Thoracic aorta (tissue), 2 donors: ENCODE measurements around the gene LDLRAD4. TPM values are rescaled to one million over a fixed set of nuclear protein-coding genes. Genes with fewer than 3 reads are reported as not detected.
A peak's percentile ranks its signal among the peaks of the same experiment; 100 is the strongest.

Experiments used
- ATAC-seq: fragments of 150-250 bp; one replicate; pipeline ENCODE4 v1.8.0; 2017; ENCODE audit warnings: low read depth; ENCODE audit not compliant: insufficient number of reproducible peaks, low FRiP score
- DNase-seq: peaks from one replicate; pipeline ENCODE4 v3.0.0-alpha.2; 2020; ENCODE audit warnings: low spot score
- H3K27ac ChIP-seq, 2 donors: fragments of 200-600 bp; sonication (generic); 1 replicate in 1 of 2; 2 replicates in 1 of 2; pipeline ENCODE4 v1.5.1; 2016; ENCODE audit warnings: mild to moderate bottlenecking in 2 of 2, moderate library complexity in 2 of 2
- H3K27me3 ChIP-seq: fragments of 200-600 bp; sonication (generic); replicated peaks from 2 replicates; pipeline ENCODE4 v1.6.0; 2016; ENCODE audit warnings: mild to moderate bottlenecking; ENCODE audit not compliant: insufficient read depth
- H3K36me3 ChIP-seq: fragments of 200-600 bp; sonication (generic); one replicate; pipeline ENCODE4 v1.5.1; 2016
- H3K4me1 ChIP-seq, 2 donors: fragments of 200-600 bp; sonication (generic); 1 replicate in 1 of 2; 2 replicates in 1 of 2; pipeline versions ENCODE4 v1.5.1 to v1.6.0; 2016; ENCODE audit warnings: low read depth in 2 of 2, mild to moderate bottlenecking in 1 of 2; ENCODE audit not compliant: control insufficient read depth in 1 of 2
- H3K4me3 ChIP-seq: fragments of 200-600 bp; sonication (generic); 2 replicates; pipeline ENCODE4 v1.5.1; 2016; ENCODE audit warnings: mild to moderate bottlenecking
- H3K9me3 ChIP-seq: fragments of 200-600 bp; sonication (generic); 2 replicates; pipeline ENCODE4 v1.5.1; 2016
- total RNA-seq, 2 donors: library from RNA; depleted of rRNA; stranded (reverse); fragments of >200 nt; gene quantifications; one replicate each; pipeline versions ENCODE4 v1.1.0 to v1.2.3, GENCODE V29; 2016
- TF ChIP-seq, protein P1 (sequence below): fragments of 200-600 bp; sonication (generic); IDR thresholded peaks from one replicate; pipeline ENCODE4 v1.5.1; 2019; ENCODE audit warnings: antibody characterized with exemption

The LDLRAD4 gene
- total RNA-seq, 2 donors from 2014 or later = 98.4 to 135 TPM

GRCh38 chr18:13235421-13235831 is 16.9 kb downstream of the LDLRAD4 start:
- no peaks in the 10 kb centered on the region for H3K27me3 ChIP-seq
- H3K4me3 ChIP-seq = peak overlapping the region; percentile 10
- H3K36me3 ChIP-seq = no peaks in the 10 kb centered on the region
- DNase-seq (no peak), ATAC-seq (peak; percentile 34)
- TF ChIP-seq, protein P1, sequence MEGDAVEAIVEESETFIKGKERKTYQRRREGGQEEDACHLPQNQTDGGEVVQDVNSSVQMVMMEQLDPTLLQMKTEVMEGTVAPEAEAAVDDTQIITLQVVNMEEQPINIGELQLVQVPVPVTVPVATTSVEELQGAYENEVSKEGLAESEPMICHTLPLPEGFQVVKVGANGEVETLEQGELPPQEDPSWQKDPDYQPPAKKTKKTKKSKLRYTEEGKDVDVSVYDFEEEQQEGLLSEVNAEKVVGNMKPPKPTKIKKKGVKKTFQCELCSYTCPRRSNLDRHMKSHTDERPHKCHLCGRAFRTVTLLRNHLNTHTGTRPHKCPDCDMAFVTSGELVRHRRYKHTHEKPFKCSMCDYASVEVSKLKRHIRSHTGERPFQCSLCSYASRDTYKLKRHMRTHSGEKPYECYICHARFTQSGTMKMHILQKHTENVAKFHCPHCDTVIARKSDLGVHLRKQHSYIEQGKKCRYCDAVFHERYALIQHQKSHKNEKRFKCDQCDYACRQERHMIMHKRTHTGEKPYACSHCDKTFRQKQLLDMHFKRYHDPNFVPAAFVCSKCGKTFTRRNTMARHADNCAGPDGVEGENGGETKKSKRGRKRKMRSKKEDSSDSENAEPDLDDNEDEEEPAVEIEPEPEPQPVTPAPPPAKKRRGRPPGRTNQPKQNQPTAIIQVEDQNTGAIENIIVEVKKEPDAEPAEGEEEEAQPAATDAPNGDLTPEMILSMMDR = no peak
- H3K9me3 ChIP-seq = no peaks in the 10 kb centered on the region
- H3K4me1 ChIP-seq = peaks cover 6 to 29% of the 10 kb centered on the region in 2 donors
- H3K27ac ChIP-seq = peak overlapping the region; percentile 35 to 53

DNA sequence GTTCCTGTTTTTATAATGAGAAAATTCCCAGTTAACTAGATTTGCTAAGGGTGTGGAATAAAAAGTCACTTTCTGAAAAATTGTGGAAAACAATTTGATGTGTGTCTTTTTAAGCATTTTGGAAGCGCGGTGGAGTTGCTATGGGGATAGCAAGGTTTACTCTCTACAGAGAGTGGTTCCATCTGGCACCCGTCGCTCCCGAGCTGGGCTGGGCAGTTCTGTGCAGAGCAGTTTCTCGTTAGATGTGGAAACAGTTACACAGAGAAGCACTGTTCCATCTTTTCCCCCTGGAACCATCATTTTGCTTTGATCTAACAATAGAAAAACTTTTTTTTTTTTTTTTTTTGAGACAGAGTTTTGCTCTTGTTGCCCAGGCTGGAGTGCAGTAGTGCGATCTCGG is 17.4 kb downstream of the LDLRAD4 start:
- DNase-seq = no peak
- H3K27ac ChIP-seq = peak overlapping the region; percentile 35 to 53
- no peaks in the 10 kb centered on the region for H3K36me3 ChIP-seq
- peak; percentile 72 for ATAC-seq
- peak overlapping the region; percentile 10 for H3K4me3 ChIP-seq
- H3K27me3 ChIP-seq = no peaks in the 10 kb centered on the region
- H3K9me3 ChIP-seq = no peaks in the 10 kb centered on the region
- peaks cover 6 to 29% of the 10 kb centered on the region in 2 donors for H3K4me1 ChIP-seq
- TF ChIP-seq, protein P1 = no peak

GRCh38 chr18:13236411-13236810 is 17.9 kb downstream of the LDLRAD4 start:
- TF ChIP-seq, protein P1 = no peak
- H3K4me1 ChIP-seq = peaks cover 6 to 29% of the 10 kb centered on the region in 2 donors
- ATAC-seq (no peak), DNase-seq (no peak)
- no peaks in the 10 kb centered on the region for H3K27me3 ChIP-seq
- H3K4me3 ChIP-seq = no peak overlapping the region
- H3K36me3 ChIP-seq = no peaks in the 10 kb centered on the region
- H3K9me3 ChIP-seq = no peaks in the 10 kb centered on the region
- H3K27ac ChIP-seq = peak overlapping the region in 1 of 2 donors; percentile 13

- no peaks in the 10 kb centered on the region for H3K36me3 ChIP-seq
- no peaks in the 10 kb centered on the region for H3K27me3 ChIP-seq
- H3K4me3 ChIP-seq = no peak overlapping the region
- DNase-seq (no peak), ATAC-seq (no peak)
- H3K27ac ChIP-seq = no peak overlapping the region
- no peaks in the 10 kb centered on the region for H3K9me3 ChIP-seq
- peaks cover 6 to 29% of the 10 kb centered on the region in 2 donors for H3K4me1 ChIP-seq
- TF ChIP-seq, protein P1 = no peak
Observed at GRCh38 chr18:13237073-13237472, 18.5 kb downstream of the LDLRAD4 start.

DNA sequence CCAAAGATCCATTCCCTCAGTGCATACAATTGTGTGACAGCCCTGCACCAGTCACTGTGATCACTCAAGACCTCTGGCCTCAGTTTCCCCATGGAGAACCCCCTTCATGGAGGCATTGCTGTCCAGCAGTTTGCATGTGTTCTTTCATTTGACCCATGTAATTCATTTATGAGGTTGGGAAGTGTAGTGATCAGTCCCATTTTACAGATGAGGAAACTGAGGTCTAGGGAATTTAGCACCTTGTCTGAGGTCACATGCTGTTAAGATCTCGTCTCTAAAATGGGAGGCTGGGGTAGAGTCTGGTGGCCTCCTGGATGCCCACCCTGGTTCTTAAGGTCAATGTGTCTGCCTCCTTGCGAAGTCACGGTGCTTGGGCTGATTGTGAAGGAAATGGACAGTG is 19.1 kb downstream of the LDLRAD4 start:
- no peak overlapping the region for H3K27ac ChIP-seq
- H3K4me1 ChIP-seq = peaks cover 6 to 25% of the 10 kb centered on the region in 2 donors
- ATAC-seq = no peak
- H3K27me3 ChIP-seq = no peaks in the 10 kb centered on the region
- TF ChIP-seq, protein P1 = no peak
- H3K4me3 ChIP-seq = no peak overlapping the region
- DNase-seq = no peak
- no peaks in the 10 kb centered on the region for H3K36me3 ChIP-seq
- H3K9me3 ChIP-seq = no peaks in the 10 kb centered on the region
